ENCODE results near the gene SPPL2C.

Gene SPPL2C

GRCh38 chr17:45846646-45847045, 2.0 kb downstream of the SPPL2C start:
- TF ChIP-seq ZFX (IDR thresholded peaks at IDR 0.05), result no peak
- no peak for TF ChIP-seq CTCF (conservative IDR thresholded peaks at IDR 0.05)
- H3K27ac ChIP-seq, result no peak overlapping the region

GRCh38 chr17:45847101-45847500, 2.4 kb downstream of the SPPL2C start:
- no peak for TF ChIP-seq ZFX (IDR thresholded peaks at IDR 0.05)
- TF ChIP-seq CTCF (conservative IDR thresholded peaks at IDR 0.05), result no peak

GRCh38 chr17:45847747-45848146, 3.1 kb downstream of the SPPL2C start:
- no peak for TF ChIP-seq ZFX (IDR thresholded peaks at IDR 0.05)
- no peak for TF ChIP-seq CTCF (conservative IDR thresholded peaks at IDR 0.05)
- H3K27ac ChIP-seq, result no peak overlapping the region

More at GRCh38 chr17:45847101-45847500, 2.4 kb downstream of the SPPL2C start:
- H3K27ac ChIP-seq, result no peak overlapping the region

DNA sequence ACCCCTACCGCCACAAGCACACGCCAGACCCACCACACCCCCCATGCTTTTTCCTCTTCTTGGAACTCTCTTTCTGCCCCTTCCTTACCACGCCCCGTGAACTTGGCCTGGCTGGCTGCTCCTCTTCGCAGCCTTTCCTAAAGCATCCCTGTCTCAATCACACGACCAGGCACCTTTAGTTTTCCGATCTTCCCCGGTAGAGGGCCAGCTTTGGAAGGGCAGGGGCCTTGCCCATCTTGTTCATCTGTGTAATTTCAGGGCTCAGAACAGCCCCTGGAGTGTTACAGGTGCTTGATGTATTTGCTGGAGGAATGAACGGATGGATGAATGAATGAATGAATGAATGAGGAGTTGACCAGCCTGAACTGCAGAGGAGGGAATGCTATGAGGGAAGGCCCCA, 3.7 kb downstream of the SPPL2C start:
- H3K27ac ChIP-seq, result no peak overlapping the region
- no peak for TF ChIP-seq ZFX (IDR thresholded peaks at IDR 0.05)
- no peak for TF ChIP-seq CTCF (conservative IDR thresholded peaks at IDR 0.05)

DNA sequence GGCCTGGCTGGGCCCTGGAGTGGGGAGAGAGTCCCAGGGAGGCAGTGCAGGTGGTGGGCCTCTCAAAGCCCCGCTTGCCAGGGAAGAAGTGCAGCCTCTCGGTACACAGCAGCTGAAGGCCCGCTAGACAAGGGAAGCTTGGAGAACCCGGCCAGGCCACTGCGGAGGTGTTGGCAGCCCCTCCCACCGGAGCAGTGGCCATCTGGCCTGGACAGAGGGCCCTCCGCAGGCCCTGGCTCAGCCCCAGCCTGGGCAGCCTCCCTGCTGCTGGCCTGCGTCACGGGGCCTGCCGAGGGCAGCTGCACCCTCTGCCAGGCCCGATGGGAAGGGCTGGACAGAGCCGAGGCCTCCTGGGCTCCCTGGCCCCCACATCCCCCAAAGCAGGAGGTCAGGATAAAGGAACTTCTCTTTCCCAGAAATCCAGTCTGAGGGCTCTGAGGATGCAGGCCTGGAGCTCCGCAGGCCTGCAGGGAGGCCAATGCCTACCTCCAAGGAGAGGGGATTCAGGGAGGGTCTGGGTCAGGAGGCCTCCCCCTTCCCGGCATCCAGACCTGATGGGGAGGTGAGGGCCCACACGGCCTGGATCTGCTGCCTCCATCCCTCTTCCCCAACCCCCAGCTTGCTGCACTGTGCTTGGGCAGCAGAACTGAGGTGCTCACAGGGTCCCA, 4.3 kb downstream of the SPPL2C start:
- no peak overlapping the region for H3K27ac ChIP-seq
- TF ChIP-seq ZFX (IDR thresholded peaks at IDR 0.05), result no peak
- TF ChIP-seq CTCF (conservative IDR thresholded peaks at IDR 0.05), result no peak

GRCh38 chr17:45849536-45849990, 4.9 kb downstream of the SPPL2C start:
- no peak overlapping the region for H3K27ac ChIP-seq
- TF ChIP-seq CTCF (conservative IDR thresholded peaks at IDR 0.05), result no peak
- TF ChIP-seq ZFX (IDR thresholded peaks at IDR 0.05), result no peak

- H3K27ac ChIP-seq, result no peak overlapping the region
- TF ChIP-seq ZFX (IDR thresholded peaks at IDR 0.05) (no peak), CTCF (conservative IDR thresholded peaks at IDR 0.05) (no peak)
These were observed 5.3 kb downstream of the SPPL2C start for GRCh38 chr17:45850011-45850410.
